ENCODE results near the gene ABLIM2.

Gene ABLIM2

GRCh38 chr4:8164687-8165086 is 6.1 kb upstream of the ABLIM2 start:
- no peak overlapping the region for H3K4me3 ChIP-seq (replicated peaks; ENCODE audit: insufficient read depth, low read length)
- no peak for DNase-seq (ENCODE audit: low read depth in 1 of 2, low spot score in 1 of 2)
- TF ChIP-seq POLR2AphosphoS5 (IDR thresholded peaks at IDR 0.05; ENCODE audit: low read depth) (no peak), GABPA (IDR thresholded peaks at IDR 0.05; ENCODE audit: low read depth) (no peak)

GRCh38 chr4:8164194-8164565 is 5.6 kb upstream of the ABLIM2 start:
- Histone ChIP-seq H3K4me3 (replicated peaks; ENCODE audit: insufficient read depth, low read length) (no peak overlapping the region), H3K27me3 (ENCODE audit: insufficient read depth, poor library complexity, severe bottlenecking) (no peaks in the 10 kb centered on the region), H3K27ac (replicated peaks) (no peak overlapping the region)
- TF ChIP-seq POLR2AphosphoS5 (IDR thresholded peaks at IDR 0.05; ENCODE audit: low read depth) (no peak), REST (IDR thresholded peaks at IDR 0.05; ENCODE audit: insufficient replicate concordance, low read depth) (no peak), GABPA (IDR thresholded peaks at IDR 0.05; ENCODE audit: low read depth) (no peak), CTCF (IDR thresholded peaks at IDR 0.05; ENCODE audit: insufficient read depth, low read length) (no peak), SPI1 (IDR thresholded peaks at IDR 0.05; ENCODE audit: borderline replicate concordance, low read depth) (no peak)
- no peak for DNase-seq (ENCODE audit: low read depth in 1 of 2, low spot score in 1 of 2)

More at GRCh38 chr4:8164687-8165086, 6.1 kb upstream of the ABLIM2 start:
- Histone ChIP-seq H3K27ac (replicated peaks) (no peak overlapping the region), H3K27me3 (ENCODE audit: insufficient read depth, poor library complexity, severe bottlenecking) (no peaks in the 10 kb centered on the region)

- no peak for DNase-seq (ENCODE audit: low read depth in 1 of 2, low spot score in 1 of 2)
- Histone ChIP-seq H3K27me3 (ENCODE audit: insufficient read depth, poor library complexity, severe bottlenecking) (no peaks in the 10 kb centered on the region), H3K4me3 (replicated peaks; ENCODE audit: insufficient read depth, low read length) (no peak overlapping the region), H3K27ac (replicated peaks) (no peak overlapping the region)
- no peak for TF ChIP-seq SPI1 (IDR thresholded peaks at IDR 0.05; ENCODE audit: borderline replicate concordance, low read depth)
- no peak for TF ChIP-seq CTCF (IDR thresholded peaks at IDR 0.05; ENCODE audit: insufficient read depth, low read length)
- no peak for TF ChIP-seq REST (IDR thresholded peaks at IDR 0.05; ENCODE audit: insufficient replicate concordance, low read depth)
- no peak for TF ChIP-seq POLR2AphosphoS5 (IDR thresholded peaks at IDR 0.05; ENCODE audit: low read depth)
- no peak for TF ChIP-seq GABPA (IDR thresholded peaks at IDR 0.05; ENCODE audit: low read depth)
These were observed 5.0 kb upstream of the ABLIM2 start for GRCh38 chr4:8163436-8164193.

- no peak for DNase-seq (ENCODE audit: low read depth in 1 of 2, low spot score in 1 of 2)
- H3K27ac ChIP-seq (replicated peaks), result no peak overlapping the region
- H3K27me3 ChIP-seq (ENCODE audit: insufficient read depth, poor library complexity, severe bottlenecking), result peaks cover 4% of the 10 kb centered on the region
- H3K4me3 ChIP-seq (replicated peaks; ENCODE audit: insufficient read depth, low read length), result no peak overlapping the region
- no peak for TF ChIP-seq REST (IDR thresholded peaks at IDR 0.05; ENCODE audit: insufficient replicate concordance, low read depth)
- TF ChIP-seq GABPA (IDR thresholded peaks at IDR 0.05; ENCODE audit: low read depth), result no peak
- no peak for TF ChIP-seq CTCF (IDR thresholded peaks at IDR 0.05; ENCODE audit: insufficient read depth, low read length)
- TF ChIP-seq POLR2AphosphoS5 (IDR thresholded peaks at IDR 0.05; ENCODE audit: low read depth), result no peak
- no peak for TF ChIP-seq SPI1 (IDR thresholded peaks at IDR 0.05; ENCODE audit: borderline replicate concordance, low read depth)
These were observed 4.4 kb upstream of the ABLIM2 start for GRCh38 chr4:8163026-8163425.
